SK-N-SH (cell line): Measurements from ENCODE around the gene CHDH. TPM values are rescaled to one million over a fixed set of nuclear protein-coding genes. Genes with fewer than 3 reads are reported as not detected.

Experiments
- CTCF ChIA-PET: fragments of 300-600, 350-600 bp; formaldehyde crosslinking; extraction: SDS; loops from one replicate; lab custom pipeline; 2021; lab: Yijun Ruan, JAX
- POLR2A ChIA-PET: fragments of 350-600 bp; sonication (Branson Sonifier 250); formaldehyde crosslinking; extraction: SDS; loops from one replicate; lab custom pipeline; 2020; ENCODE audit warnings: antibody characterized with exemption, inconsistent platforms; lab: Yijun Ruan, JAX
- DNase-seq: peaks from one replicate; pipeline ENCODE4 v3.0.0; 2012
- H2AFZ ChIP-seq: fragments of 200-600 bp; sonication (generic); 2 replicates; pipeline ENCODE4 v1.8.1; 2016; ENCODE audit warnings: antibody characterized with exemption, mild to moderate bottlenecking, low read depth
- H3F3A ChIP-seq: fragments of 200-600 bp; sonication (generic); replicated peaks from 2 replicates; pipeline ENCODE3; 2016; ENCODE audit warnings: antibody characterized with exemption, mild to moderate bottlenecking; ENCODE audit not compliant: insufficient read depth
- H3K27ac ChIP-seq, 2 experiments: fragments of 200-500 bp in 1 of 2; fragments of 200-600 bp in 1 of 2; sonication (Bioruptor generic) in 1 of 2; sonication (generic), shearing (Covaris generic) in 1 of 2; 2 replicates each; pipeline versions ENCODE4 v1.5.1 to v1.6.1; 2014 to 2016; ENCODE audit warnings: low read depth in 2 of 2, inconsistent platforms in 1 of 2, low read length in 1 of 2, mild to moderate bottlenecking in 1 of 2, mixed read lengths in 1 of 2
- H3K27me3 ChIP-seq: fragments of 200-600 bp; sonication (generic), shearing (Covaris generic); 2 replicates; pipeline ENCODE4 v1.6.1; 2016; ENCODE audit warnings: mixed run types; ENCODE audit not compliant: insufficient read depth
- H3K36me3 ChIP-seq, 2 experiments: fragments of 200-500 bp in 1 of 2; fragments of 200-600 bp in 1 of 2; sonication (Bioruptor generic) in 1 of 2; sonication (generic) in 1 of 2; replicated peaks in 1 of 2; 2 replicates each; pipeline versions ENCODE3 to v1.5.1; 2014 to 2016; ENCODE audit warnings: low read length in 1 of 2, mild to moderate bottlenecking in 1 of 2; ENCODE audit not compliant: insufficient read depth in 2 of 2, control insufficient read depth in 1 of 2
- H3K4me1 ChIP-seq, 2 experiments: fragments of 200-500 bp in 1 of 2; fragments of 200-600 bp in 1 of 2; sonication (Bioruptor generic) in 1 of 2; sonication (generic), shearing (Covaris generic) in 1 of 2; 2 replicates each; pipeline versions ENCODE4 v1.5.1 to v1.6.1; 2014 to 2016; ENCODE audit warnings: low read depth in 1 of 2, low read length in 1 of 2, mixed run types in 1 of 2; ENCODE audit not compliant: insufficient read depth in 2 of 2, control insufficient read depth in 1 of 2
- H3K4me2 ChIP-seq: fragments of 200-600 bp; sonication (generic), shearing (Covaris generic); 2 replicates; pipeline ENCODE4 v1.6.1; 2017; ENCODE audit warnings: mixed run types
- H3K4me3 ChIP-seq, 2 experiments: fragments of 200-500 bp in 1 of 2; fragments of 200-600 bp in 1 of 2; sonication (Bioruptor generic) in 1 of 2; sonication (generic), shearing (Covaris generic) in 1 of 2; 2 replicates each; pipeline versions ENCODE4 v1.5.1 to v1.8.1; 2014 to 2016; ENCODE audit warnings: low read depth in 2 of 2, inconsistent platforms in 1 of 2, low read length in 1 of 2, mild to moderate bottlenecking in 1 of 2, mixed read lengths in 1 of 2, moderate library complexity in 1 of 2
- H3K79me2 ChIP-seq: fragments of 200-600 bp; sonication (generic); 2 replicates; pipeline ENCODE4 v1.8.1; 2017; ENCODE audit warnings: mild to moderate bottlenecking; ENCODE audit not compliant: insufficient read depth
- H3K9ac ChIP-seq: fragments of 200-600 bp; sonication (generic); 2 replicates; pipeline ENCODE4 v1.6.1; 2017; ENCODE audit warnings: mixed run types
- H3K9me2 ChIP-seq: fragments of 200-600 bp; sonication (generic); 2 replicates; pipeline ENCODE4 v1.6.1; 2017; ENCODE audit warnings: mixed run types
- H3K9me3 ChIP-seq: fragments of 200-600 bp; sonication (generic); 2 replicates; pipeline ENCODE4 v1.6.1; 2017; ENCODE audit warnings: mixed run types, mild to moderate bottlenecking, moderate library complexity
- H4K20me1 ChIP-seq: fragments of 200-600 bp; sonication (generic); 2 replicates; pipeline ENCODE4 v1.6.1; 2017; ENCODE audit warnings: mild to moderate bottlenecking, mixed run types; ENCODE audit not compliant: insufficient read depth
- CTCF ChIP-seq: fragments of 200-600 bp; sonication (generic); IDR thresholded peaks from 2 replicates; pipeline ENCODE4 v1.6.1; 2017; ENCODE audit warnings: antibody characterized with exemption, mild to moderate bottlenecking, moderate library complexity
- EP300 ChIP-seq, 2 experiments: IDR thresholded peaks; 2 replicates each; pipeline versions ENCODE4 v1.4.0 to v1.6.1; 2012; ENCODE audit warnings: borderline replicate concordance in 1 of 2, low read depth in 1 of 2, low read length in 1 of 2
- EZH2phosphoT487 ChIP-seq: fragments of 200-600 bp; sonication (generic); IDR thresholded peaks from 2 replicates; pipeline ENCODE4 v1.6.1; 2017; ENCODE audit warnings: low read depth, mixed run types, mild to moderate bottlenecking, antibody characterized with exemption, moderate library complexity, borderline replicate concordance
- FOSL2 ChIP-seq: IDR thresholded peaks from 2 replicates; pipeline ENCODE4 v1.4.0; 2012; ENCODE audit warnings: low read depth, mild to moderate bottlenecking, moderate library complexity, borderline replicate concordance
- FOXJ3 ChIP-seq: sonication (generic); formaldehyde crosslinking; IDR thresholded peaks from 2 replicates; pipeline ENCODE4 v1.5.1; 2020; ENCODE audit warnings: mild to moderate bottlenecking, missing genetic modification reagents
- FOXM1 ChIP-seq: IDR thresholded peaks from 2 replicates; pipeline ENCODE4 v1.4.0; 2012; ENCODE audit warnings: low read depth, mild to moderate bottlenecking
- GATA2 ChIP-seq: sonication (generic); formaldehyde crosslinking; IDR thresholded peaks from 2 replicates; pipeline ENCODE4 v1.5.0; 2020; ENCODE audit warnings: mild to moderate bottlenecking, missing genetic modification reagents
- MAX ChIP-seq: IDR thresholded peaks from 2 replicates; pipeline ENCODE4 v1.4.0; 2012; ENCODE audit warnings: low read depth
- MEF2A ChIP-seq: IDR thresholded peaks from 2 replicates; pipeline ENCODE4 v1.4.0; 2012; ENCODE audit warnings: low read depth, borderline replicate concordance
- MXI1 ChIP-seq: IDR thresholded peaks from 2 replicates; pipeline ENCODE4 v1.6.1; 2012; ENCODE audit warnings: mild to moderate bottlenecking, low read depth, low read length, improper control_type of control experiment
- NFIC ChIP-seq: IDR thresholded peaks from 2 replicates; pipeline ENCODE4 v1.4.0; 2012; ENCODE audit warnings: borderline replicate concordance
- NRF1 ChIP-seq: IDR thresholded peaks from 2 replicates; pipeline ENCODE4 v1.6.1; 2012; ENCODE audit warnings: low read depth, mild to moderate bottlenecking, low read length
- POLR2AphosphoS5 ChIP-seq: IDR thresholded peaks from 2 replicates; pipeline ENCODE4 v1.6.1; 2012; ENCODE audit warnings: low read depth, low read length
- RCOR1 ChIP-seq: fragments of 150-350 bp; IDR thresholded peaks from 2 replicates; pipeline ENCODE4 v1.6.1; 2017; ENCODE audit warnings: antibody characterized with exemption, low read length
- RFX5 ChIP-seq: IDR thresholded peaks from 2 replicates; pipeline ENCODE4 v1.6.1; 2012; ENCODE audit warnings: mild to moderate bottlenecking, improper control_type of control experiment, low read length
- RXRA ChIP-seq: IDR thresholded peaks from 2 replicates; pipeline ENCODE4 v1.4.0; 2012; ENCODE audit warnings: low read depth, mild to moderate bottlenecking, borderline replicate concordance
- SIN3A ChIP-seq: IDR thresholded peaks from 2 replicates; pipeline ENCODE4 v1.6.1; 2012; ENCODE audit warnings: low read depth, mild to moderate bottlenecking, low read length, moderate library complexity, borderline replicate concordance
- TAF1 ChIP-seq: IDR thresholded peaks from 2 replicates; pipeline ENCODE4 v1.6.1; 2012; ENCODE audit warnings: low read depth, mild to moderate bottlenecking, low read length, moderate library complexity, borderline replicate concordance
- TCF12 ChIP-seq: IDR thresholded peaks from 2 replicates; pipeline ENCODE4 v1.4.0; 2012
- USF2 ChIP-seq: fragments of 150-350 bp; IDR thresholded peaks from 2 replicates; pipeline ENCODE4 v1.6.1; 2017; ENCODE audit warnings: antibody characterized with exemption, low read length, low read depth, borderline replicate concordance
- YY1 ChIP-seq: IDR thresholded peaks from 2 replicates; pipeline ENCODE4 v1.4.0; 2012; ENCODE audit warnings: low read depth, mild to moderate bottlenecking
- ZBTB33 ChIP-seq: IDR thresholded peaks from 2 replicates; pipeline ENCODE4 v1.4.0; 2012; ENCODE audit warnings: low read depth, borderline replicate concordance
- WGBS: methylation state at CpG from one replicate; pipeline ENCODE4 v1.1.6; 2017; ENCODE audit warnings: low lambda C conversion rate; 5-methylcytosine and 5-hydroxymethylcytosine counted together
- polyA plus RNA-seq, 3 experiments: library from polyadenylated mRNA; depleted of rRNA; stranded (reverse); fragments of >200 nt; gene quantifications; 2 replicates each; pipeline ENCODE4 v1.2.3, GENCODE V29; 2012

The CHDH gene
- polyA plus RNA-seq, 1 of the 3 experiments (the other 2 are of a cell fraction), result 0.33 TPM

GRCh38 chr3:53813229-53813628 lies 33.0 kb downstream of the CHDH start:
- no peaks in the 10 kb centered on the region for H3K9me3 ChIP-seq
- H3K4me1 ChIP-seq, result peaks cover 0 to 4% of the 10 kb centered on the region in 2 experiments; a peak in 1 of 4 replicates
- TF ChIP-seq MXI1, result no peak
- TF ChIP-seq FOXJ3 (CRISPR knock-in tag), result no peak
- no peak for TF ChIP-seq CTCF
- no peak for TF ChIP-seq EP300 (IDR thresholded peaks at IDR 0.05; ENCODE audit: borderline replicate concordance in 1 of 2, low read depth in 1 of 2, low read length in 1 of 2)
- TF ChIP-seq YY1, result no peak
- no peak for TF ChIP-seq RCOR1
- no peak for TF ChIP-seq EZH2phosphoT487
- TF ChIP-seq RXRA, result no peak
- no peak for TF ChIP-seq MEF2A
- no peaks in the 10 kb centered on the region for H3F3A ChIP-seq
- H3K4me2 ChIP-seq, result no peak overlapping the region
- CTCF ChIA-PET, result interaction anchor here (1.3 kb wide), 1 partner anchor 9 kb away, joined by 3 read pairs; no protein-coding TSS in a partner anchor
- H3K79me2 ChIP-seq, result no peaks in the 10 kb centered on the region
- no peak overlapping the region for H2AFZ ChIP-seq
- H3K27ac ChIP-seq, result no peak overlapping the region
- no peak overlapping the region for H3K9ac ChIP-seq
- H3K4me3 ChIP-seq, result no peak overlapping the region
- POLR2A ChIA-PET, result no interaction called here
- no peaks in the 10 kb centered on the region for H3K36me3 ChIP-seq
- no peak for DNase-seq
- H4K20me1 ChIP-seq, result no peaks in the 10 kb centered on the region
- H3K27me3 ChIP-seq, result no peaks in the 10 kb centered on the region
- no peaks in the 10 kb centered on the region for H3K9me2 ChIP-seq
- 88% methylated on average over 5 of the region's 5 CpGs for WGBS

GRCh38 chr3:53812434-53812833 lies 33.8 kb downstream of the CHDH start:
- no peak for DNase-seq
- H3K4me2 ChIP-seq, result no peak overlapping the region
- 73% methylated on average over 4 of the region's 4 CpGs for WGBS
- ChIA-PET POLR2A (no interaction called here), CTCF (no interaction called here)
- no peak overlapping the region for H2AFZ ChIP-seq
- H3K9ac ChIP-seq, result no peak overlapping the region
- H3K9me3 ChIP-seq, result no peaks in the 10 kb centered on the region
- H3K4me1 ChIP-seq, result peaks cover 0 to 4% of the 10 kb centered on the region in 2 experiments; a peak in 1 of 4 replicates
- H3F3A ChIP-seq, result no peaks in the 10 kb centered on the region
- H3K36me3 ChIP-seq, result no peaks in the 10 kb centered on the region
- no peak overlapping the region for H3K27ac ChIP-seq
- no peak overlapping the region for H3K4me3 ChIP-seq
- H3K79me2 ChIP-seq, result no peaks in the 10 kb centered on the region
- no peaks in the 10 kb centered on the region for H3K9me2 ChIP-seq
- H4K20me1 ChIP-seq, result no peaks in the 10 kb centered on the region
- H3K27me3 ChIP-seq, result no peaks in the 10 kb centered on the region
- no peak for TF ChIP-seq FOXJ3 (CRISPR knock-in tag)
- no peak for TF ChIP-seq RFX5
- TF ChIP-seq MAX, result no peak
- no peak for TF ChIP-seq POLR2AphosphoS5
- no peak for TF ChIP-seq FOSL2
- no peak for TF ChIP-seq NRF1
- TF ChIP-seq ZBTB33, result no peak
- no peak for TF ChIP-seq SIN3A
- TF ChIP-seq FOXM1, result no peak
- TF ChIP-seq TAF1, result no peak
- no peak for TF ChIP-seq NFIC
- TF ChIP-seq RXRA, result no peak
- TF ChIP-seq MEF2A, result no peak
- no peak for TF ChIP-seq GATA2 (CRISPR knock-in tag)
- no peak for TF ChIP-seq EZH2phosphoT487
- no peak for TF ChIP-seq TCF12
- no peak for TF ChIP-seq YY1
- TF ChIP-seq EP300 (IDR thresholded peaks at IDR 0.05; ENCODE audit: borderline replicate concordance in 1 of 2, low read depth in 1 of 2, low read length in 1 of 2), result no peak
- no peak for TF ChIP-seq USF2
